ENCODE measurements around the gene SYCE1.
A peak's percentile ranks its signal among the peaks of the same experiment; 100 is the strongest.
"Not testable (repeated sequence)": the region's sequence is repeated elsewhere in the genome, so short reads cannot be mapped to it uniquely, and the experiment has no call there.

Gene SYCE1, protein sequence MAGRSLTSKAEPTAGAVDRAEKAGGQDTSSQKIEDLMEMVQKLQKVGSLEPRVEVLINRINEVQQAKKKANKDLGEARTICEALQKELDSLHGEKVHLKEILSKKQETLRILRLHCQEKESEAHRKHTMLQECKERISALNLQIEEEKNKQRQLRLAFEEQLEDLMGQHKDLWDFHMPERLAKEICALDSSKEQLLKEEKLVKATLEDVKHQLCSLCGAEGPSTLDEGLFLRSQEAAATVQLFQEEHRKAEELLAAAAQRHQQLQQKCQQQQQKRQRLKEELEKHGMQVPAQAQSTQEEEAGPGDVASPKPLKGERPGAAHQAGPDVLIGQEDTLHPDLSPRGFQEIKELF

DNA sequence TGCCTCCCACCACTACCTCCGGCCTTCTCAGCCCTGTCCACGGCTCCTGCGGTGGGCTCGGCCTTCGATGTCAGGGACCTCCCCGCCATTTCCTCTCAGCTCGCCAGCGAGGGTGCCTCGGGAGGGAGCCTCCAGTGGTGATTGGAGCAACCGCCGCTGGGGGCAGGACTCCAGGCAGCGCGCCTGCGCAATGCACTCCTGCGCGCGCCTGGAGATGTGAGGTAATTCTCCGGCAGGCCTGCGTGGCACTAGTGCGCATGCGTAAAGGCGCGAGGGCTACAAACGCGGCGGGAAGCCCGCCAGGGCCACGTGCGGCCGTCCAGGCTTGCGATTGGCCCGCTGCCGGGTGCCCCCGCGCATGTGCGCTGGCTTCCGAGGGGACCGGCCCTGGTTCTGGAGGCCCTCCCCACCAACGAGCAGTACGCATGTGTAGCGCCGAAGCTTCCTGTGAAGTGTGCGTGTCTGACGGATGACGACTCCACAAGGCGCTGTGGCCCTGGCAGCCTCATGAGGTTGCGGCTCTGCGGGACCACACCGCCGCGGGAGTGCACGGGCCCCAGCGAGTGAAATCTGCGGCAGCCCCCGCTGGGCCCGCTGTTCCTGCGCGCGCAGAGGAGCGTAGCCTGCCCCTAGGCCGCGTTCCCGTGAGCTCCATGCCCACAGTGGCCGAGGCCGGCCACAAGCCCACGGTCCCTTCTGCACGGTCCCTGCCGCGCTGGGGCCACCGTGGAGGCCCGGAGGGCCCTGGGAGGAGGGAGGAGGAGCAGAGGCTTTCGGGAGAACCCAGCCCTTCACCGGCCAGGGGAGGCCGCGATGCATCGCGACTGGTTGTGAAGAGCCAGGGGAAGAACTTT lies at the start of gene SYCE1:
TSS of gene SYCE1 (minus strand) at position 143 of the 854 bp plus-strand sequence. CDS start at position 89, 54 bp downstream.
- DNase-seq (ENCODE audit: low read depth, low spot score) = no peak

DNA sequence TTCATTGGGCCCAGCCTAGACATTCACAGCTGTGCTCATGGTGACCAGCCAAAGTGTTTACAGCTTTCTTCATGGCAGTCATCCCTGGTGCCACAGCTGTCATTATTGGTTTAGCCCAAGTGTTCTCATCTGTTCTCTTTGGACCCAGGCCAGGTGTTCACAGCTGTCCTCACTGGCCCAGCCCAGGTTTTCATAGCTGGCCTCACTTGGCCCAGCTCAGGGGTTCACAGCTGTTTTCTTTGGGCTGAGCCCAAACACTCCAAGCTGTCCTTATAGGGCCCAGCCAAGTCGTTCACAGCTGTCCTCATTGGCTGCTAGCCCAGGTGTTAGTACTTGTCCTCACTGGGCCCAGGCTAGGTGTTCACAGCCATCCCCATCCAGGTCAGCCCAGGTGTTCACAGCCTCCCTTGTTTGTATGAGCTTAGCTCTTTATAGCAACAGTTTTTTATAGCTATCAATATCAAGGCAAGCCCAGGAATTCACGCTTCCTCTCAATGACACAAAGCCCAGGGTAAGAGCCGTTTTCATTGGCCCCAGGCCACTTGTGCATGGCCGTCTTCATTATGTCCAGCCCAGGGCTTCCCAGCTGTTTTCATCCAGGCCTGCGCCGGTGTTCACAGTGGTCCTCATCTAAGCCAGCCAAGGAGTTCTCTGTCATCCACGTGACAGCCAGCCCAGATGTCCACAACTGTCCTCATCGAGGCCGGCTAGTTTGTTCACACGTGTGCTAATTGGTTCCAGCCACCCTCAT lies 49.6 kb upstream of the SYCE1 start:
- DNase-seq (ENCODE audit: low read depth, low spot score) = no peak

DNA sequence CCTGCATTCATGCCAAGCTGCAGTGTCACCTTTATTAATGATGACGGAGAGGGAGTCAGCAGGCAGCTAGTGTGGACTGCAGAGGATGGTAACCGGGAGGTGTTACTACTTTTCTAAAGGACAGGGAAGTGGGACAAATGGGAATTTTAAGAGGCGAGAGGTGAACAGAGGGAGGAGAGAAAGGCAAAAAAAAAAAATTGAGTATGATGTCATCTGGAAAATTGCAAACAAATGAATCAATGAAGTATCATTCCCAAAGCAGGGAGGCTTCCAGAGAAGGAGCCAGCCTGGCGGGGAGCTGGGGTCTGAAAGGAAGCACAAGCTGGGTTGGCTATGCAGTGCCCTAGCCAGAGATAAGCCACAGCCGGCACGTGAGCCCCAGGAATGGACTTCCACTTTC lies 48.3 kb upstream of the SYCE1 start:
- DNase-seq (ENCODE audit: low read depth, low spot score) = no peak

DNA sequence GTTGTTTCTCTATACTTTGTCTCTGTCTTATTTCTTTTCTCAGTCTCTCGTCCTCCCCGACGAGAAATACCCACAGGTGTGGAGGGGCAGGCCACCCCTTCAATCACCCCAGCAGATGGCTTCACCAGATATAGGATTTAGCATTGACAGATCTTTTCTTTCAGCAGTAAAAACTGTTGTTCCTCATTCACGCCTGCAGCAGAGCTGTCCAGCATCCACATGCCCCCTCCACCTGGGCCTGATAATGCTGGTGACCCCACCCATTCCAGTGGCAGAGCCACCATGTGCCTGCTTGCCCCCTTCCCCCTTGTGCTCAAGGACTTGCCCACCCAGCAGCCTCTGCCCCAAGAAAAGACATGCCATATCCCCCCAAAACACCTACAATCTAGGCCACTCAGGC lies 45.7 kb upstream of the SYCE1 start:
- no peak for DNase-seq (ENCODE audit: low read depth, low spot score)

DNA sequence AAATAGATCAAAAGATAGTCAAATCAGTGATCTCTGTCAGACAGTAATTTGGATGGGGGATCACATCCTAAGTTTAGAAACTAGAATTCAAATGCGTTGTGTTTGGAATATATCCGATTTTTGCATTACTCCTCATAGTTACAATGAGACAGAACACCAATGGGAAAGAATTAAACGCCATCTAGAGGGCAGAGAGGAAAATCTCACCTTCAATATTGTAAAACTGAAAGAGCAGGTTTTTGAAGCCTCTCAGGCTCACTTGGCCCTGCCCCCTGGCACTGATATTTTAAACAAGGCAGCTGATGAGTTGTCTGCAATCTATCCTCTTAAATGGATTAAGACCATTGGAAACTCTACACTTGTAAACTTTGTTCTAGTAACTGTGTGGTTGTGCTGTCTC lies 43.5 kb upstream of the SYCE1 start:
- peak; percentile 22 for DNase-seq (ENCODE audit: low read depth, low spot score)

DNA sequence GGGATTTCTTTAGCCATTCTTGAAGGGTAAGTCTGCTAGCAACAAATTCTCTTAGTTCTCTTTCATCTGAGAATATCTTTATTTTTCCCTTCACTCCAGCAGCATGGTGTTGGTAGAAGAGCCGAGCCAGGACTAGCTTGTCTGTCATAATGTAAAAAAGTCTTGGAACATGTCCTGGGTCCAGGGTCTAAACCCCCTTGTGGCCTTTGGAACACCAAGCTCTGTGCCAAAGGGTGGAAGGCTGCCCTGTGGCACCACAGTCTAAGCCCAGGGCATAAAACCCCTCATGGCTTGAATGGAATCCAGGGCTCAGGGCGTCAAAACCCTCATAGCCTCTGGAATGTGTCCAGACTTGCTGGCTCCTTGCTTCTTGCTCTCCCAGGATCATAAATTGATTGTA lies 38.1 kb upstream of the SYCE1 start:
- DNase-seq (ENCODE audit: low read depth, low spot score) = not testable (repeated sequence)

DNA sequence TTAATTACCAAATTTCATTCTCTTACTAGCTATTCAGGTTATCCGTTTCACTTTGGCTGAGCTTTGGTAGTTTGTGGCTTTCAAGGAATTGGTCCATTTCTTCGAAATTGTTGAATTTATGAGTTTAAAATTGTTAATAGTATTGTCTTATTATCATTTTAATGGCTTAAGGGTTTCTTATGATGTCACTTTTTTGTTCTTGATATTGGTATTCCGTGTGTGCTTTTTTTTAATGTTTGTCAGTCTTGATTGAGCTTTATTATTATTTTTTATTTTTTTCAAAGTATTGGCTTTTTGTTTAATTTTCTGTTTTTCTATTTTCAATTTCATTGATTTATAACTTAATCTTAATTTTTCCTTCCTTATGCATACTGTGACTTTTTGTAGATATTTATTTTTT lies 35.3 kb upstream of the SYCE1 start:
- DNase-seq (ENCODE audit: low read depth, low spot score) = no peak

DNA sequence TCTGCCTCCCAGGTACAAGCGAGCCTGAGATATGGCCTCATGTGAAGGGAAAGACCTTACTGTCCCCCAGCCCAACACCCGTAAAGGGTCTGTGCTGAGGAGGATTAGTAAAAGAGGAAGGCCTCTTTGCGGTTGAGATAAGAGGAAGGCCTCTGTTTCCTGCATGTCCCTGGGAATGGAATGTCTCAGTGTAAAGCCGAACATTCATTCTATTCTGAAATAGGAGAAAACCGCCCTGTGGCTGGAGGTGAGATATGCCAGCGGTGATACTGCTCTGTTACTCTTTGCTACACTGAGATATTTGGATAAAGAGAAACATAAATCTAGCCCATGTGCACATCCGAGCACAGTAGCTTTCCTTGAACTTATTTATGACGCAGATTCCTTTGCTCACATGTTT lies 34.5 kb upstream of the SYCE1 start:
- not testable (repeated sequence) for DNase-seq (ENCODE audit: low read depth, low spot score)

DNA sequence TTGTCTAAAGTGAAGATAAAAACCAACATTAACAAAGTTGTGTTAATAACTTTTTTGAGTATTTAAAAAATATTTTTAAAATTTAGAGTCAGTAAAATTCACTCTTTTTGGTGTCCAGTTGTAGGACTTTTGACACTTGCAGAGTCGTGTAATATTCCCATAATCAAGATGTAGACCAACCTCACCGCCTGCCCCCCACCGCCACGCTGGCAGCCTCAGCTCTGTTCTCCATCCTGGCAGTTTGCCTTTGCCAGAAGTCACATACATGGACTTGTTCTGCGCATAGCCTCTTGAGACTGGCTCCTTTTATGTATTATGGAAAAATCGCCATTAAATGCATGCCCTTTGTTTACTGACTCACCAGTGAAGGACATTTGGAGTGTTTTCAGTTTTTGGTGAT lies 27.3 kb upstream of the SYCE1 start:
- no peak for DNase-seq (ENCODE audit: low read depth, low spot score)

DNA sequence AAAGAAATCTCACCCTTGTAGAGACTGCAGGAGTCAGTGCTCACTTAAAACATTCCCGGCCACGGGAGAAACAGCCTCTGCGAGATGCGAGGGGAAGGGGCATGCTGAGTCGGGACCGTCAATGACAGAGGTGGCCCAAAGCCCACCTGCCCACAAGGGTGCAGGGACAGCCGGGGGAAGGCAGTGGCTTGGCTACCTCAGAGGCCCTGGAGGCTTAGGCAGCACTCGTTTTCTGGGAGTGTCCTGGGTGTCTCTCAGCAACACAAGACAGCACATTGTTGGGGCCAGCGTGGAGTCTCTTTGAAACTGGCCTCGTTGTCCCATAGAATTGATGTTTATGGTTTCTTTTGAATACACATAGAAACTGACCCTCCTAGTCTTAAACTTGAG lies 25.6 kb upstream of the SYCE1 start:
- no peak for DNase-seq (ENCODE audit: low read depth, low spot score)

DNA sequence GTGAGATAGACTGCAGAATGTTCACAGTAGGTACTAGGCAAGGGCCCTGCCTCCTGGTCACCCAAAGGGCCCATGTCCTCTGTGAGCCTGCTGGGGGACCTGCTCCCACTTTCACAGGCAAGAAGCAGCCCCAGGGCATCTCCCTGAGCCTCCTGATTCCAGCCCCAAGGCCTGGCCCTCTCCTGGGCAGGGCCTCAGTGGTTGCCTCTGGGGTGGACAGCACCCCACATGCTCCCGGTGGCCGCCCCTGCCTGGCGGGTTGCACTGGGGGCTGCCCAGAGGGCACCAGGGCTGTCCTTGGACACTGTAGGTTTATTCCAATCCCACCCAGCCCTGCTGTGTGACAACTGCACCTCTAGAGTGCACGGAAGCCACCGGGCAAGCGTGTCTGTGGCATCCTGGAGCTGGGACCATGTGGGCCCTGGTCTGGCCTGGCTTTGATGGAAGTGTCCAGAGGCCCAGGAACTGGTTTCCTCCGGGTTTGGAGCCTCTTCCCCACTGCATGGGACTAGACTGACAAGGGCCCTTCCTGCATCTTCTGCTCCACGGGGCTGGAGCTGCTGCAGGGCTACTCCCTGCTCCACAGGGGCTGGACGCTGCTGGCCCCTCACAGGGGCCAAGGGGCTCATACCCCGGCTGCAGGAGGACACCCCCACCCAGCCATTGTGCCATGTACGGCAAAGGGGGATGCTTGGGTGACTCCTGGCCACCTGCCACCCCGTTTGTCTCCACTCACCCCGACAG lies 25.0 kb upstream of the SYCE1 start:
- no peak for DNase-seq (ENCODE audit: low read depth, low spot score)

DNA sequence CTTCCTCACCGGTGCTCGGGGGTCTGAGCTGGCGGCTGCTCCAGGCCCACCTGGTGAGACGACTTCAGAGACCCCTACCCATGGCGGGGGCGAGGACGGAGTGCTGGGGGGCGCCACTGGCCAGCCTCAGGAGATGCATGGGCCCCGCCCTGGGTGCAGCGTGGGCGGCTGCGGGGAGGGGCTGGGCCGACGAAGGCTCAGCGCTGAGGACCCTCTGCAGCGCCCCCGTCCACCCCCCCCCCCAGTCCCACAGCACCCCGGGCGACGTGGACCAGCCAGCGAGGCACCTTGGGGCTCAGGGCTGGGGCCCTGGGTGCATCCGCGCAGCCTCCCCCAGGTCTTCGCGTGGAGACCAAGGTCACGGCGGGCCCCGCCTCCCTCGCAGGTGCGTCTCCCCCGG lies 11.7 kb upstream of the SYCE1 start:
- not testable (repeated sequence) for DNase-seq (ENCODE audit: low read depth, low spot score)

DNA sequence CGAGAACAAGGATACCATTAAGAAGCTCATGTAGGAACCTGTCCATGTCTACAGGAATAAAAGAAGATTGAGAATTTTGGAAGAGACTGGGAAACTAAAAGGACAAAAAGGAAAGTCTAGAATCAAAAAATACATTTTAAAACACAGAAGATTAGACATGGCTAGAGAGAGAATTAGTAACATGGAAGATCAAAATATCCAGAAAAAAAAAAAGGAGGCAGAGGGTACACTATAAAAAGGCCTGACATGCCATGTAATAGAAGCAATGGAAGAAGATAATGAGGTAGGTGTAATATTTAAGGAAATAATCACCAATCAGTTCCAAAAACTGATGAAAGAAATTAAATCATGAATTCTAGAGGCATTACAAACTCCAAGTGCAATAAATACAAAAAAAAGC lies 8.1 kb upstream of the SYCE1 start:
- DNase-seq (ENCODE audit: low read depth, low spot score) = not testable (repeated sequence)

DNA sequence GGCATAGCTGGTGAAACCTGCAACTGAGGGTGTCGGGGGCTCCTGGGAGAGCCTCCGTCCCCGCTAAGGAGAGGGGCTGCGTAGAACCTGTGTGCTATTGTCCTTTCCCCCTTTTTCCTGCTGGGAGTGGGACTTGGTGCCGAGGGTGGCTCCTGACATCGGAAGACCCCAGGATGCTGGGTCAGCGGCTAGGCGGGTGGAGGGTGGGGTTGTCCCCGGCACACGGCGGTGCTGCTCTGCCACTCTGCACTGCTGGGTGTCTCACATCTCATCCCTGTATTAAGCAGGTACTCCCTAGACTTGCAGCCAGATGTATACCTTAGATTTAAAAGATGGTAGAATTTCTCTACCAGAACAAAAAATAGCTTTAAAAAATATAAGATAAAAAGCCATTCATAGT lies 6.7 kb upstream of the SYCE1 start:
- not testable (repeated sequence) for DNase-seq (ENCODE audit: low read depth, low spot score)

DNA sequence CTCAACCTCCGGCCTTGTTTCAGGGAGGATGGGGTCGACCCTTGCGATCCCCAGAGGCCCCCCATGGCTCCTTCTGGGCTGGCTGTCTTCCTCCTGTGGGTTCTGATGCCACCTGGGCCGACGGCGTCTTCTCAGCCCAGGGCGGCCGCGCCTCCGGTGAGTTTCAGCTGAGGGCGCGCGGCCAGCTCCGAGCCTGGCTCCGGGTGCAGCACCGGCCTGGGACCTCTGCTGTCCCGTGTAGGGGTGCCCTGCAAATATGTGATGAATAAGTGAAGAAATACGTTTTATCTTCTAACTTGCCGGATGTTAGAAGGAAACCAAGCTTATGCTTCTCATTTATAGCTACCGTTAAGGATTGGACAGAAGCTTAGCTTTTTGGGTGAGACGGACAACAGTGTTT lies 4.4 kb upstream of the SYCE1 start:
- not testable (repeated sequence) for DNase-seq (ENCODE audit: low read depth, low spot score)

DNA sequence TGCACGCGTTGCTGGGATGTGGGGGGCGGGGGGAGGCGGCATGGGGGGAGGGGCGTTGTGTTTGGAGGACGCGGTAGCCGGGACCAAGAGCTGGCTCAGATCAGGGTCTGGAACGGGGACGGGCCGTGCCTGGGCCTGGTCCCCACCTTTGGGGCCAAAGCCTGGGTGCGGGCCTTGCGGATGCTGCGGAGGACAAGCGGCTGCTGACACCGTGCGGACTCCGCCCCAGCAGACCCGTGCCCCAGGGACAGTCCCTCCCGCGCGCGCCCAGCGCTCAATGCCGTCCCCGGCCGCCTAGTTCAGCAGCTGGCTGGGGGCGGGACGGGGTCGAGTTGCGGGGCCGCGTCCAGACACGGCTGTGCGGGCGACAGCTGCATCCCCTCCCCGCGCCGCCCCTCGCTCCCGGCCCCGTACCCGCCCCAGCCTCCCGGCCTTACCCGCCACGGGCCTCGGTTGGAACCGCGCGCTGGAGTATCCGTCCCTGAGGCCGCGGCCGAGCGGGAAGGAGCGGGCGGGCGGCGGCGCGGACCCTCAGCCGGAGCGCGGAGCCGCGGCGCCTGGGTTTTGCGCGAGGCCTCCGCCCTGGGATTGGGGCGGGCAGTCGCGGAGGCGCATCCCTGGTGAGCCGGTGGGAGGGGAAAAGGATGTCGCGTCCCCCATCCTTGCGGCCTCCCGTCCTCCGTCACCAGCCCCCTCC lies 3.6 kb upstream of the SYCE1 start:
- DNase-seq (ENCODE audit: low read depth, low spot score) = peak; percentile 13

DNA sequence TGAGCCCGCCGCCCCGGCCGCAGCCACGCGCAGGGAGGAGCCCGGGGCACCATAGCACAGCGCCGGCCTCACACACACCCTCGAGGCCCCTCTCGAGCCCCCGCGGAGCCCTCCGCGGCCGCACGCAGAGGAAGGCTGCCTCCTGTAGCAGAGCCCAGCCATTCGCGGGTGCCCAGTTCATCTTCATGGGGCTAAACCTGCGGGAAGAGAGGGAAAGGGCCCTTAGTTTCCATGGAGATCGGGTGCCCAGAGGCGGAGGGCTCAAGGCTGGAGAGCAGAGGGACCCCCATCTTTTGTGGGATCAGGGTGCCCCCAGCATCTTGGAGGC lies 2.9 kb upstream of the SYCE1 start:
- no peak for DNase-seq (ENCODE audit: low read depth, low spot score)

DNA sequence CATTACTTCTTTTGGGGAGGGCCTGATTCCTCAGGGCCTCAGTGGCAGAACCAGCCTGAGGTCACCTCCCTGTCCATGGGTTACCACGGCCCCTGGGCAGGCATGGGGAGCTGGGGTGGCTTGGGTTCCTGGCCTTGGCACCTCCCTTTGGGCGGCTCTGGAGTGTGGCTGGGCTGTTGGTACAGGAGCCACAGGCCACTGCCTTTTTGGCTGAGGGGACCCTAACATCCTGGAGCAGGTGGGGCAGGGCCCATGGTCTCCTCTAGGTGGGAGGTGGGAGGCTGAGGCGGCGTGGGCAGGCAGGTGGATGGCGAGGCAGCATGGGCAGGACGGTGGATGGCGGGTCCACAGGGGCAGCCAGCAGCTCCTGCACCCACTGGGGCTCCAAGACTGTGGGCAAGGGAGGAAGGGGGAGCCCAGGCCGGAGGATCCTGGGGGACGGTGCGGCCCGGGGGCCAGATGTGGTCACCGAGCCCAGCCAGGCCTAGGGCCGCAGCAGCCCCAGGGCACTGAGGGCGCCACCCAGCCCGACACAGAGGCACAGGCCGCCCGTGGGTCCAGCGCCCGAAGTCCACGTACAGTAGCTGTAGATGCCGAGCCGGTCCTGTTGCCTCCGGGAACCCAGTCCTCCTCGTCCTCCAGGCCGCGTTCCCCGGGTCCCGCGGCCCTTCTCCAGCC lies 2.4 kb upstream of the SYCE1 start:
- DNase-seq (ENCODE audit: low read depth, low spot score) = no peak

DNA sequence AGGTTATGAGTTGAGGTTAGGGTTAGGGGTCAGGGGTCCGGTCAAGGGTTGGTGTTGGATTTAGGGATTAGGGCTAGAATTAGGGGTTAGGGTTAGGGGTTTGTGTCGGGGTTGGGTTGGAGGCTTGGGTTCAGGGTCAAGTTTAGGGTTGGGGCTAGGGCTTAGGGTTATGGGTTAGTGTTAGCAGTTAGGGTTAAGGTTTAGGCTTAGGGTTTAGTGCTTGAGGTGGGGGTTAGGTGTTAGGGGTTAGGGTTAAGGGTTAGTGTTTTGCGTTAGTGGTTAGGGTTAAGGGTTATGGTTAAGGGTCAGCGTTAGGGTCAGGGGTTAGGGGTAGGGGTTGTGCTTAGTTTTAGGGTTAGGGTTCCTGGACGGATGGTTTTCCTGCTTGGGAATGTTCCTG lies 1.7 kb upstream of the SYCE1 start:
- no peak for DNase-seq (ENCODE audit: low read depth, low spot score)

DNA sequence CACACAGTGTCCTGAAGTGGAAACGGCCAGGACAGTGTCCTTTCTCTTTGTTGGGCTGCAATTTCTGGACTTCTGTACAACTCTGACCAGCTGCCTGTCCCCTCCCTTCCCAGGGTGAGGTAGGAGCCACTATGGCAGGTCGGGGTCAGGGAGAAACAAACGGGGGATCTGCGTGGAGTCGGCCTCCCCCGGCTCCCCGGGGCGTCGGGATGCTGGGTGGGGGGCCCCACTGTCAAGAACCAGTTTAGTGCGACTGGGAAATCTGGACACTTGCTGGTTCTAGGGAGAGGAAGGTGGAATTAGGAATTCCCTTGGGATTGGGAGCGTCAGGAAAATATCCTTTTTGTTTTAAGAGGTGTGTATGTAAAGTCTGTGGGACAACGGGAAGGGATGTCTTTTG lies 567 bp downstream of the SYCE1 start:
- no peak for DNase-seq (ENCODE audit: low read depth, low spot score)

DNA sequence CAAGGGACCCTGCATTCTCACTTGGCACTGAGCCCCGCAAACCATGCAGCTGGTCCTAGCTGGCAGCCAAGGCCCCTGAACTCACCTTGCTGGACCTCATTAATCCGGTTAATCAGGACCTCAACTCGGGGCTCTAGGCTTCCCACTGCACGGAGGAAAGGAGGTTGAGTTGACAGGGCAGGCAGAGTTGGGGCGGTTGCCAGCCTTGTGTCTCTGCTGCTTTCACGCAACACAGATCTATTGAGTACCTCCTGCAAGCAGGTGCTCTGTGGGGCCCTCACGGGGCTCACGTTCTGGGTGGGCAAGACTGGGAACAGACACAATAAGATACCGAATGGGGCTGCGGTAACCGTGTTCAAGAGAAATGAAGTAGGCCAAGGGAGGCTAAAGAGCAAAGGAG lies 6.2 kb downstream of the SYCE1 start:
- DNase-seq (ENCODE audit: low read depth, low spot score) = no peak

Data from astrocyte of the hippocampus (primary cell).